Tibial nerve (tissue), 4 donors: ENCODE data around the gene ATN1.

Source experiments
- EP300 ChIP-seq, 2 donors: sonication (generic); formaldehyde crosslinking; IDR thresholded peaks; one replicate each; pipeline ENCODE4 v1.6.1; 2017; ENCODE audit warnings: antibody characterized with exemption in 2 of 2, mild to moderate bottlenecking in 1 of 2
- POLR2A ChIP-seq, 2 donors: fragments of 450-650 bp; IDR thresholded peaks; one replicate each; pipeline ENCODE4 v1.6.1; 2017; ENCODE audit warnings: antibody characterized with exemption in 2 of 2, mild to moderate bottlenecking in 2 of 2, moderate library complexity in 2 of 2
- TF ChIP-seq, protein P1 (sequence below), 5 experiments: fragments of 200-600 bp in 3 of 5; fragments of 450-650 bp in 2 of 5; sonication (generic) in 3 of 5; IDR thresholded peaks; one replicate each; pipeline ENCODE4 v1.5.1; 2016 to 2019; ENCODE audit warnings: antibody characterized with exemption in 5 of 5, mild to moderate bottlenecking in 3 of 5, moderate library complexity in 2 of 5

DNA sequence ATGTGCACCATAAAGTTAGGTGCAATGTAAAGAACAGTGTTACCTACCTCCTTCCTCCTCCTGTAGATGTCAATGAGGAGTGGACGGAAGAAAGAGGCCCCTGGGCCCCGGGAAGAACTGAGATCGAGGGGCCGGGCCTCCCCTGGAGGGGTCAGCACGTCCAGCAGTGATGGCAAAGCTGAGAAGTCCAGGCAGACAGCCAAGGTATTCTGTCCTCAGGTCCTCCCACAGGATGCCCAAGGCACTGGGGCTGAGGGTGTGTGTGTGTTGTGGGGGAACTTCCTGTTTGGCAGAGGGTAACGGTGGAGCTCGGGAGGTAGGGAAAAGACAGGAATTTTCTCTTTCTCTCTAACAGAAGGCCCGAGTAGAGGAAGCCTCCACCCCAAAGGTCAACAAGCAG, 6.4 kb downstream of the ATN1 start:
- TF ChIP-seq EP300 (IDR thresholded peaks at IDR 0.05) (no peak), POLR2A (IDR thresholded peaks at IDR 0.05) (no peak)
- TF ChIP-seq, protein P1, sequence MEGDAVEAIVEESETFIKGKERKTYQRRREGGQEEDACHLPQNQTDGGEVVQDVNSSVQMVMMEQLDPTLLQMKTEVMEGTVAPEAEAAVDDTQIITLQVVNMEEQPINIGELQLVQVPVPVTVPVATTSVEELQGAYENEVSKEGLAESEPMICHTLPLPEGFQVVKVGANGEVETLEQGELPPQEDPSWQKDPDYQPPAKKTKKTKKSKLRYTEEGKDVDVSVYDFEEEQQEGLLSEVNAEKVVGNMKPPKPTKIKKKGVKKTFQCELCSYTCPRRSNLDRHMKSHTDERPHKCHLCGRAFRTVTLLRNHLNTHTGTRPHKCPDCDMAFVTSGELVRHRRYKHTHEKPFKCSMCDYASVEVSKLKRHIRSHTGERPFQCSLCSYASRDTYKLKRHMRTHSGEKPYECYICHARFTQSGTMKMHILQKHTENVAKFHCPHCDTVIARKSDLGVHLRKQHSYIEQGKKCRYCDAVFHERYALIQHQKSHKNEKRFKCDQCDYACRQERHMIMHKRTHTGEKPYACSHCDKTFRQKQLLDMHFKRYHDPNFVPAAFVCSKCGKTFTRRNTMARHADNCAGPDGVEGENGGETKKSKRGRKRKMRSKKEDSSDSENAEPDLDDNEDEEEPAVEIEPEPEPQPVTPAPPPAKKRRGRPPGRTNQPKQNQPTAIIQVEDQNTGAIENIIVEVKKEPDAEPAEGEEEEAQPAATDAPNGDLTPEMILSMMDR (IDR thresholded peaks at IDR 0.05) = no peak
